HG02610 (cell line): ENCODE data around the gene SLC25A42.
A peak's percentile ranks its signal among the peaks of the same experiment; 100 is the strongest.
"Not testable (repeated sequence)": the region's sequence is repeated elsewhere in the genome, so short reads cannot be mapped to it uniquely, and the experiment has no call there.

Source experiments
- ATAC-seq: cut with Tn5 transposase; IDR thresholded peaks from one replicate; pipeline ENCODE4 v1.9.1; 2021; ENCODE audit warnings: mild to moderate bottlenecking, moderate library complexity; ENCODE audit not compliant: unreplicated experiment

The SLC25A42 gene

GRCh38 chr19:19063183-19064097 lies at the start of gene SLC25A42:
SLC25A42 (plus strand) TSS chr19:19063994; CDS start chr19:19096125, 32,131 bp downstream.
- ATAC-seq: peak; percentile 94

GRCh38 chr19:19021115-19021514 lies 42.7 kb upstream of the SLC25A42 start:
- ATAC-seq: no peak

GRCh38 chr19:19022380-19022961 lies 41.3 kb upstream of the SLC25A42 start:
- ATAC-seq: no peak

GRCh38 chr19:19023376-19023775 lies 40.4 kb upstream of the SLC25A42 start:
- ATAC-seq: not testable (repeated sequence)

GRCh38 chr19:19025861-19026260 lies 37.9 kb upstream of the SLC25A42 start:
- ATAC-seq: no peak

GRCh38 chr19:19026299-19026971 lies 37.4 kb upstream of the SLC25A42 start:
- no peak for ATAC-seq

- ATAC-seq: no peak
Measured at GRCh38 chr19:19027228-19027627, 36.6 kb upstream of the SLC25A42 start.

GRCh38 chr19:19028526-19028925 lies 35.3 kb upstream of the SLC25A42 start:
- no peak for ATAC-seq

GRCh38 chr19:19031891-19032290 lies 31.9 kb upstream of the SLC25A42 start:
- no peak for ATAC-seq

- ATAC-seq: peak; percentile 53
Measured at GRCh38 chr19:19032420-19033175, 31.2 kb upstream of the SLC25A42 start.

- no peak for ATAC-seq
Measured at GRCh38 chr19:19033176-19033425, 30.7 kb upstream of the SLC25A42 start.

GRCh38 chr19:19033426-19034203 lies 30.2 kb upstream of the SLC25A42 start, which contains the start of the genes ARMC6 and SUGP2:
ARMC6 (plus strand) TSS chr19:19033603; CDS start chr19:19034210, 607 bp downstream.
SUGP2 (minus strand) TSS chr19:19033517; CDS start chr19:19031071, 2,446 bp downstream.
- peak; percentile 66 for ATAC-seq

GRCh38 chr19:19034204-19034624 lies 29.6 kb upstream of the SLC25A42 start:
- ATAC-seq: peak; percentile 34

GRCh38 chr19:19039901-19040300 lies 23.9 kb upstream of the SLC25A42 start:
- peak; percentile 59 for ATAC-seq

- ATAC-seq: no peak
Measured at GRCh38 chr19:19040417-19040816, 23.4 kb upstream of the SLC25A42 start.

- no peak for ATAC-seq
Measured at GRCh38 chr19:19042732-19043280, 21.0 kb upstream of the SLC25A42 start.

GRCh38 chr19:19043481-19043880 lies 20.3 kb upstream of the SLC25A42 start:
- ATAC-seq: no peak

- no peak for ATAC-seq
Measured at GRCh38 chr19:19043881-19044280, 19.9 kb upstream of the SLC25A42 start.

GRCh38 chr19:19049406-19049805 lies 14.4 kb upstream of the SLC25A42 start:
- no peak for ATAC-seq

- no peak for ATAC-seq
Measured at GRCh38 chr19:19050104-19050503, 13.7 kb upstream of the SLC25A42 start.
